HG03135 (cell line): ENCODE results near the gene KLHDC3.

Experiments used
- ATAC-seq: cut with Tn5 transposase; IDR thresholded peaks from one replicate; pipeline ENCODE4 v1.9.1; 2021; ENCODE audit warnings: mild to moderate bottlenecking, moderate library complexity; ENCODE audit not compliant: unreplicated experiment

Gene KLHDC3

GRCh38 chr6:43013843-43014433 is at the start of gene KLHDC3, which contains the start of gene MEA1:
Gene KLHDC3 (plus strand): TSS chr6:43014249. CDS start chr6:43017193, 2,944 bp downstream.
Gene MEA1 (minus strand): TSS chr6:43013946. CDS start chr6:43013813, 133 bp downstream.
- ATAC-seq: peak; percentile 87

GRCh38 chr6:42966571-42966970 is 47.5 kb upstream of the KLHDC3 start:
- ATAC-seq: no peak

GRCh38 chr6:42967228-42967627 is 46.8 kb upstream of the KLHDC3 start:
- no peak for ATAC-seq

GRCh38 chr6:42968126-42968701 is 45.8 kb upstream of the KLHDC3 start:
- no peak for ATAC-seq

GRCh38 chr6:42968783-42969182 is 45.3 kb upstream of the KLHDC3 start:
- no peak for ATAC-seq

- no peak for ATAC-seq
Observed at GRCh38 chr6:42969431-42969830, 44.6 kb upstream of the KLHDC3 start.

GRCh38 chr6:42969934-42970333 is 44.1 kb upstream of the KLHDC3 start:
- no peak for ATAC-seq

- no peak for ATAC-seq
Observed at GRCh38 chr6:42970871-42971612, 43.0 kb upstream of the KLHDC3 start.

- ATAC-seq: no peak
Observed at GRCh38 chr6:42971746-42972327, 42.2 kb upstream of the KLHDC3 start.

- no peak for ATAC-seq
Observed at GRCh38 chr6:42973926-42974325, 40.1 kb upstream of the KLHDC3 start.

GRCh38 chr6:42974919-42975505 is 39.0 kb upstream of the KLHDC3 start:
- ATAC-seq: no peak

GRCh38 chr6:42978487-42978838 is 35.6 kb upstream of the KLHDC3 start:
- ATAC-seq: peak; percentile 32

- peak; percentile 82 for ATAC-seq
Observed at GRCh38 chr6:42978839-42979522, 35.1 kb upstream of the KLHDC3 start, which contains the start of gene PEX6. Gene PEX6 (minus strand): TSS chr6:42979181. CDS start chr6:42979150, 31 bp downstream.

GRCh38 chr6:42979523-42980177 is 34.4 kb upstream of the KLHDC3 start:
- peak; percentile 2 for ATAC-seq

GRCh38 chr6:42981836-42982235 is 32.2 kb upstream of the KLHDC3 start:
- no peak for ATAC-seq

- ATAC-seq: peak; percentile 93
Observed at GRCh38 chr6:42984001-42984923, 29.8 kb upstream of the KLHDC3 start, which contains the start of gene PPP2R5D. Gene PPP2R5D (plus strand): TSS chr6:42984570. CDS start chr6:42984678, 108 bp downstream.

GRCh38 chr6:42984924-42985475 is 29.0 kb upstream of the KLHDC3 start:
- ATAC-seq: no peak

- no peak for ATAC-seq
Observed at GRCh38 chr6:42987533-42988451, 26.3 kb upstream of the KLHDC3 start.
